TTC549 (cell line): ENCODE data around the gene IFI27L2.

ENCODE experiments used
- FAIRE-seq: peaks from 2 replicates; lab custom pipeline; 2012; peaks lifted over from hg19 to GRCh38; lab: Jason Lieb, UNC

IFI27L2 gene

DNA sequence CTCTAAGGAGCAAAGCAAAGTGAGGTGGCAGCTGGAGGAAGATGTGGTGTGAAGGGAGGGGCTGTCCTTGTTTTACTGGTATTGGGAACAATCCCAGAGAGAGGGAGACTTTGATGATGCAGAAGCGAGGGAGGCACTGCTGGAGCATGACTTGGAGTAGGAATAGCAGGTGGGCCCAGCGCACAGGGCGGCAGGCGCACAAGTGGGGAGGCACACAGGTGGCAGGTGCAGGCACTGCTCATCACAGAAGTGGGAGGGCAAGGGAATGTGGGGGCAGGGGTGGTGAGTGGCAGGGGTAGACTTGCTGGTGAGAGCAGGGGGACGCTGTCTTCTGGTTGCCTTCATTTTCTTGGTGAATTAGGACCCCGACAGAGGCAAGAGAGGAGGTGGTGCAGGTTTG, 30.4 kb downstream of the IFI27L2 start:
- FAIRE-seq, result no peak

DNA sequence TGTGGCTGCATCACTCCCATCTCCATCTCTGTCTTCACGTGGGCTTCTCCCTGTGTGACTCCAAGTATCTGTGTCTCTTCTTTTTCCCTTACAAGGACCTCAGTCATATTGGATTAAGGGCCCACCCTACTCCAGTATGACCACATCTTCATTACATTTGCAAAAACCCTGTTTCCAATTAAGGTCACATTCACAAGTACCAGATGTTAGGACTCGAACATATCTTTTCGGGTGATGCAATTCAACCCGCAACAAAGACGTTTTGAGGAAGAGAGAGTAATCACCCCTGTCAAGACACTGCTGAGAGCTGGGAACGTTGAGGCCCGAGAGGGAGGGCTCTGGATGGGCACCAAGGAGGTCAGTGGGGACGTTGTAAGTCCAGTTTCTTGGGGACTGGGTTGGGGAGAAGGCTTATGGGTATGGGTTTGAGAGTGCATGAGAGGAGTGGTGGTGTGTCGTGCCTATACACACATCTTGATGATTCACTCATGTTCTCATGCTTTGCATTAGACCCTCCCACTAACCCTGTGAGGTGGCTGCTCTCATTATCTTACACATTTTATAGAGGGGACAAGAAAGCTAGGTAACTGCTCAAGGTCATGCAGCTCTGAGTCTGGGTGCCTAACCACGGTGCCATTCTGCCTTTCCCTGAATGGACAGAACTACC, 30.9 kb downstream of the IFI27L2 start:
- no peak for FAIRE-seq

DNA sequence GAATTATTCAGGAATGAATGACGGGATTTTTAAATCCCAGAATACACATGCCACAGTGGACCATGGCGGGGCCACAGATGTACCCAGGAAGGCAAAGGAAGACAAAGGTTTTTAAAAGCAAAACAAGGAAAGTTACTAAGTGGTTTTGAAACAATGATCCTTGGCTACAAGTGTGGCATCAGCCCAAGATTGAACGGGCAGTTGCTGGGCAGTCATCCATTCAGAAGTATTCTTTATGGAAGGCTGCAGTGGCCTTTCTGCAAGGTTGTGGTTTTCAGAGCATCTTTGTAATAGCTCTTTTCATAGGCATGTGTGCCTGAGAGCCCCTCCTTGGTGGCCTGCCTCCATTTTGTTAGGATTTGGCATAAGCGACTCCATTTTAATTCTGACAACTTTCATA, 32.3 kb downstream of the IFI27L2 start:
- no peak for FAIRE-seq

GRCh38 chr14:94093418-94093817, 36.0 kb downstream of the IFI27L2 start:
- FAIRE-seq, result no peak

GRCh38 chr14:94089479-94089878, 39.9 kb downstream of the IFI27L2 start:
- no peak for FAIRE-seq

- FAIRE-seq, result no peak
Observed at GRCh38 chr14:94088516-94088915, 40.9 kb downstream of the IFI27L2 start.

DNA sequence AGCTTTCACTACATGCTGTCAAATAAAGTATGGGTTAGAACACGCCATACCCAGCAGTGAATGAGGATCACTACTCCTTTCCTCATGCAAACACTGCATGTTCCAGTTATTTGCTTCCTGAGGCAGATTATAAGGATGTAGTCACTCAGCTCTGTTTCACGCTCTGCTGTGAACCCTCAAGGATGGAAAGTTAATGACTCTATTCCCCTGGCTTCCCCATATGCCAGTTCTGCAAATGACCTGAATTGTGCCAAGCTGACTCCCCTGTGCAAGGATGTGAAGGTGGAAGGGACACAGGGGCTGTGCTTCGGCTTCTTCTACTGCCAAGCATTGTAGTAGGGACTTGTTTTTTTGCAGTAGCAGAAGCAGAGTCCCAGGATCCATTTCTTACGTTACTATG, 41.5 kb downstream of the IFI27L2 start:
- FAIRE-seq, result no peak

DNA sequence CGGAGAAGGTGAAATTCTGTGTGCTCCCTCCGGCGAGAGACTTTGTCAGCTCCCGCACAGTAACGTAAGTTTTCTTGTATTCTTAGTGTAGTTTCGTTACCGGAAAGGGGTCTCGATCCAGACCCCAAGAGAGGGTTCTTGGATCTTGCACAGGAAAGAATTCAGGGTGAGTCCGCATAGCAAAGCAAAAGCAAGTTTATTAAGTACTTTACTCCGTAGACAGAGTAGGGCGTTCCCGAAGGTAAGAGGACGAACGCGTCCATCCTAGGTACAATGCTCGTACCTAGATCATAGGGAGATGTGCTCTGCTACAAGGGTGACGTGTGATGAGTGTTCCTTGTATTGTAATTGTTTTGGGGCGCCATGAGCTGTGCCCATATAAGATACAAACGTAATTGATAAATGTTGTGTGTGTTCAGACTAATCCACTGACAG, 48.0 kb downstream of the IFI27L2 start:
- FAIRE-seq, result no peak

GRCh38 chr14:94080621-94081385, 48.6 kb downstream of the IFI27L2 start, which contains the start of the genes DDX24 and IFI27L1:
DDX24 (minus strand) TSS chr14:94081202; CDS start chr14:94079742, 1,460 bp downstream.
IFI27L1 (plus strand) TSS chr14:94081310; CDS start chr14:94096938, 15,628 bp downstream.
- no peak for FAIRE-seq

DNA sequence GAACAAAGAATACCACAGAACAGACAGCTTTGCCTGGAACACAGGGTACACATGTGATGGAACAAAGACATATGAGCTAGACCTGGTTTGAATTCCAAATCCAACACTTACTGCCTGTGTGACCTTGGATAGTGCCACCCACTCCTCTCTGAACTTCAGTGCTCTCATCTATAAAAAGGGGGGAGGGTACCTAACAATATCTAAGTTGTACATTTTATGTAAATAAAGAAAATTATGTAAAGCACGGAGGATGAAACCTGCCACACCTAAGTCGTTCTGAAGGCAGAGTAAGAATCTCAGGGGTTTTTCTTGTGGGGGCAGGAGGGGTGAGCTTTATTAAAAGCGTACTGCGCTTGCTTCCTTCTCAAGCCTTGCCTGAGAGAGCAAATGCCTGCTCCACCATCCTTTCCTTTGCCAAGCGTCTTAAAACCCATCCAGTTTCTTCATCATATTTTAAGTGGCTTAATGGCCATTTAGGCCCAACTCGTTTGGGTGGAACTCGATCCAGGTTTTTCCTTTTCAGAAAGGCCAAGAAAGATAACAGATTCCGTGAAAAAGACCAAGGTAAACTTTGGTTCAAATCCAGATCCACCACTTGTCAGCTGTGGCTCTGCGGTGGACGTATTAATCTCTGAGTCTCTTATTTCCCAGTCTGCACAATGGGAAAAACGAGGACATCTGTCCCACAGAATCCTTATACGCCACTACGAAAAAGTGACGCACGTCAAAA, 49.3 kb downstream of the IFI27L2 start:
- no peak for FAIRE-seq

- no peak for FAIRE-seq
Observed at GRCh38 chr14:94077823-94078222, 51.6 kb downstream of the IFI27L2 start.
